D721Med (cell line): ENCODE results near the gene RPTN.

ENCODE experiments used
- DNase-seq: peaks from one replicate; pipeline ENCODE4 v3.0.0; 2011; ENCODE audit warnings: low spot score; ENCODE audit not compliant: insufficient read length
- FAIRE-seq: peaks from 2 replicates; lab custom pipeline; 2011; peaks lifted over from hg19 to GRCh38; lab: Jason Lieb, UNC
- CTCF ChIP-seq: IDR thresholded peaks from 2 replicates; pipeline ENCODE4 v1.5.1; 2012; ENCODE audit warnings: mild to moderate bottlenecking, control low read depth; ENCODE audit not compliant: insufficient read depth; ENCODE audit errors: missing control alignments

RPTN gene

GRCh38 chr1:152179566-152179965, 20.5 kb upstream of the RPTN start:
- no peak for DNase-seq
- no peak for TF ChIP-seq CTCF
- FAIRE-seq, result no peak

- FAIRE-seq (no peak), DNase-seq (no peak)
- TF ChIP-seq CTCF, result no peak
These were observed 11.4 kb upstream of the RPTN start for GRCh38 chr1:152170287-152170905.

GRCh38 chr1:152169366-152170025, 10.5 kb upstream of the RPTN start:
- FAIRE-seq (no peak), DNase-seq (no peak)
- no peak for TF ChIP-seq CTCF

GRCh38 chr1:152168535-152168868, 9.5 kb upstream of the RPTN start:
- no peak for DNase-seq
- no peak for TF ChIP-seq CTCF
- FAIRE-seq, result no peak

GRCh38 chr1:152167835-152168534, 9.0 kb upstream of the RPTN start:
- FAIRE-seq (no peak), DNase-seq (no peak)
- no peak for TF ChIP-seq CTCF

GRCh38 chr1:152166966-152167365, 7.9 kb upstream of the RPTN start:
- no peak for TF ChIP-seq CTCF
- DNase-seq (no peak), FAIRE-seq (no peak)
